Measurements from ENCODE around the gene PTPRA.

The PTPRA gene

DNA sequence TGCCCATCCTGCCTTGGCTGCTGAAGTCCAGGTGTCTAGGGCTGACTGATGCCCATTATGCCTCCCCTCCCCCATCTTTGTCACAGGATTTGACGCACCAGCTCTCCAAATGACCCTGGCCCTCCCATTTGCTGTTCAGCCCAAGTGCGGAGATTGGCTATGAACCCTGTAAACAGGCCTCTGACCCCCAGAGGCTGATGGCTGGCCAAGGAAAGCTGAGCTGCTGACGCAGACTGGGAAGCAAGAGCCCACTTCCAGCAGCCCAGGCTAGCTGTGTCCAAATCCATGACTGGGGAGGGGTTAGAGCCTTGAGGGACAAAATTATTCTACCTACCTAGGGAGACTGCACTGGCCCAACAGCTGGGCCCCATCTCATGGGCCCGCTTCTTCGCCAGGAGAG is 169.3 kb downstream of the PTPRA start:
- Histone ChIP-seq H3K27me3 (ENCODE audit: insufficient read depth, poor library complexity, severe bottlenecking) (no peaks in the 10 kb centered on the region), H3K4me3 (replicated peaks; ENCODE audit: insufficient read depth, low read length) (no peak overlapping the region), H3K27ac (replicated peaks) (no peak overlapping the region)
- TF ChIP-seq, protein P1, sequence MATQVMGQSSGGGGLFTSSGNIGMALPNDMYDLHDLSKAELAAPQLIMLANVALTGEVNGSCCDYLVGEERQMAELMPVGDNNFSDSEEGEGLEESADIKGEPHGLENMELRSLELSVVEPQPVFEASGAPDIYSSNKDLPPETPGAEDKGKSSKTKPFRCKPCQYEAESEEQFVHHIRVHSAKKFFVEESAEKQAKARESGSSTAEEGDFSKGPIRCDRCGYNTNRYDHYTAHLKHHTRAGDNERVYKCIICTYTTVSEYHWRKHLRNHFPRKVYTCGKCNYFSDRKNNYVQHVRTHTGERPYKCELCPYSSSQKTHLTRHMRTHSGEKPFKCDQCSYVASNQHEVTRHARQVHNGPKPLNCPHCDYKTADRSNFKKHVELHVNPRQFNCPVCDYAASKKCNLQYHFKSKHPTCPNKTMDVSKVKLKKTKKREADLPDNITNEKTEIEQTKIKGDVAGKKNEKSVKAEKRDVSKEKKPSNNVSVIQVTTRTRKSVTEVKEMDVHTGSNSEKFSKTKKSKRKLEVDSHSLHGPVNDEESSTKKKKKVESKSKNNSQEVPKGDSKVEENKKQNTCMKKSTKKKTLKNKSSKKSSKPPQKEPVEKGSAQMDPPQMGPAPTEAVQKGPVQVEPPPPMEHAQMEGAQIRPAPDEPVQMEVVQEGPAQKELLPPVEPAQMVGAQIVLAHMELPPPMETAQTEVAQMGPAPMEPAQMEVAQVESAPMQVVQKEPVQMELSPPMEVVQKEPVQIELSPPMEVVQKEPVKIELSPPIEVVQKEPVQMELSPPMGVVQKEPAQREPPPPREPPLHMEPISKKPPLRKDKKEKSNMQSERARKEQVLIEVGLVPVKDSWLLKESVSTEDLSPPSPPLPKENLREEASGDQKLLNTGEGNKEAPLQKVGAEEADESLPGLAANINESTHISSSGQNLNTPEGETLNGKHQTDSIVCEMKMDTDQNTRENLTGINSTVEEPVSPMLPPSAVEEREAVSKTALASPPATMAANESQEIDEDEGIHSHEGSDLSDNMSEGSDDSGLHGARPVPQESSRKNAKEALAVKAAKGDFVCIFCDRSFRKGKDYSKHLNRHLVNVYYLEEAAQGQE (IDR thresholded peaks at IDR 0.05; ENCODE audit: insufficient replicate concordance, low read depth) = no peak
- TF ChIP-seq GABPA (IDR thresholded peaks at IDR 0.05; ENCODE audit: low read depth) = no peak
- TF ChIP-seq SPI1 (IDR thresholded peaks at IDR 0.05; ENCODE audit: borderline replicate concordance, low read depth) = no peak
- no peak for TF ChIP-seq POLR2AphosphoS5 (IDR thresholded peaks at IDR 0.05; ENCODE audit: low read depth)
- TF ChIP-seq, protein P2, sequence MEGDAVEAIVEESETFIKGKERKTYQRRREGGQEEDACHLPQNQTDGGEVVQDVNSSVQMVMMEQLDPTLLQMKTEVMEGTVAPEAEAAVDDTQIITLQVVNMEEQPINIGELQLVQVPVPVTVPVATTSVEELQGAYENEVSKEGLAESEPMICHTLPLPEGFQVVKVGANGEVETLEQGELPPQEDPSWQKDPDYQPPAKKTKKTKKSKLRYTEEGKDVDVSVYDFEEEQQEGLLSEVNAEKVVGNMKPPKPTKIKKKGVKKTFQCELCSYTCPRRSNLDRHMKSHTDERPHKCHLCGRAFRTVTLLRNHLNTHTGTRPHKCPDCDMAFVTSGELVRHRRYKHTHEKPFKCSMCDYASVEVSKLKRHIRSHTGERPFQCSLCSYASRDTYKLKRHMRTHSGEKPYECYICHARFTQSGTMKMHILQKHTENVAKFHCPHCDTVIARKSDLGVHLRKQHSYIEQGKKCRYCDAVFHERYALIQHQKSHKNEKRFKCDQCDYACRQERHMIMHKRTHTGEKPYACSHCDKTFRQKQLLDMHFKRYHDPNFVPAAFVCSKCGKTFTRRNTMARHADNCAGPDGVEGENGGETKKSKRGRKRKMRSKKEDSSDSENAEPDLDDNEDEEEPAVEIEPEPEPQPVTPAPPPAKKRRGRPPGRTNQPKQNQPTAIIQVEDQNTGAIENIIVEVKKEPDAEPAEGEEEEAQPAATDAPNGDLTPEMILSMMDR (IDR thresholded peaks at IDR 0.05; ENCODE audit: insufficient read depth, low read length) = no peak
- no peak for DNase-seq (ENCODE audit: low read depth in 1 of 2, low spot score in 1 of 2)

DNA sequence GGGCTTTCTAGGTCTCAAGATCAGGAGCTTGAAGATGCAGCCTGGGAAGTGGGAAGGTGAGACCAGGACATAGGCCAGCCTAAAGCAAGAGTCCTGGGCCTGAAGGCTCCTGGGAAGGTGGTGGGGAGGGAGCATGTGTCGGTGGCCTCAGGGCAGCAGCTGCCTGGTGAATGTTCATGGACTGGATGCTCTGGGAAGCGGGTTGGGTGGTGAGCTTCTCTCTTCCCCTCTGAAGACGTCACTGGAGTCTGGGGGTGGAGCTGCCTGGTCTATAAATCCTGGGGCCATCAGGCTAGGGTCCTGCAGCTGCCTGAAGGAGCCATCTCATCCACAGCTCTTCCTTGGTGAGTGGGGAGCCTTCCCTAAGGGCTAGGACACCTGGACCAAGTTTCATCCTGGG is 170.0 kb downstream of the PTPRA start, which contains the start of gene GNRH2:
Gene GNRH2, plus strand, starts transcription at position 301 of the 400 bp plus-strand sequence. CDS start 793 bp downstream, outside the sequence.
- Histone ChIP-seq H3K27ac (replicated peaks) (no peak within 1 kb of the TSS), H3K27me3 (ENCODE audit: insufficient read depth, poor library complexity, severe bottlenecking) (no peaks in the 10 kb centered on the region), H3K4me3 (replicated peaks; ENCODE audit: insufficient read depth, low read length) (no peak within 1 kb of the TSS)
- TF ChIP-seq GABPA (IDR thresholded peaks at IDR 0.05; ENCODE audit: low read depth) (no peak), POLR2AphosphoS5 (IDR thresholded peaks at IDR 0.05; ENCODE audit: low read depth) (no peak), SPI1 (IDR thresholded peaks at IDR 0.05; ENCODE audit: borderline replicate concordance, low read depth) (no peak)
- TF ChIP-seq, protein P1 (IDR thresholded peaks at IDR 0.05; ENCODE audit: insufficient replicate concordance, low read depth) = no peak
- DNase-seq (ENCODE audit: low read depth in 1 of 2, low spot score in 1 of 2) = no peak

DNA sequence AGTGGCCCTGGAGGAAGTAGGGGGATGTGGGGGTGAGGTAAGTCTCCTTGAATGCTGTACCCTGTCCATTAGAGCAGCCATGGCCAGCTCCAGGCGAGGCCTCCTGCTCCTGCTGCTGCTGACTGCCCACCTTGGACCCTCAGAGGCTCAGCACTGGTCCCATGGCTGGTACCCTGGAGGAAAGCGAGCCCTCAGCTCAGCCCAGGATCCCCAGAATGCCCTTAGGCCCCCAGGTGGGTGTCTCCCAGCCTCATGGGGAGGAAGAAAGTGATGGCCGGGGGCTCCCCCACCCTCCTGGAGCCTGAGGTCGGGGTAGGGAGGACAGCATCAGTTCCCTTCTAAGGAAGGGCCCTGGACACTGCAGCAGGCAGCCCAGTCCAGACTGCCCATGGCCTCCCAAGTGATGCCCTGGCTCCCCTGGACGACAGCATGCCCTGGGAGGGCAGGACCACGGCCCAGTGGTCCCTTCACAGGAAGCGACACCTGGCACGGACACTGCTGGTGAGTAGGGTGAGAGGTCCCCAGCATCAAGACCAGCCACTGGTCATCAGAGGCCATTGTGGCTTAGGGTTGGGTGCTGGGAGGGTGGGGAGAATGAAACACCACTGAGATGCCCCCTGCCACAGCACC is 171.2 kb downstream of the PTPRA start:
- DNase-seq (ENCODE audit: low read depth in 1 of 2, low spot score in 1 of 2) = no peak
- no peak overlapping the region for H3K4me3 ChIP-seq (replicated peaks; ENCODE audit: insufficient read depth, low read length)
- no peak overlapping the region for H3K27ac ChIP-seq (replicated peaks)
- TF ChIP-seq, protein P2 (IDR thresholded peaks at IDR 0.05; ENCODE audit: insufficient read depth, low read length) = no peak
- TF ChIP-seq POLR2AphosphoS5 (IDR thresholded peaks at IDR 0.05; ENCODE audit: low read depth) (no peak), GABPA (IDR thresholded peaks at IDR 0.05; ENCODE audit: low read depth) (no peak), SPI1 (IDR thresholded peaks at IDR 0.05; ENCODE audit: borderline replicate concordance, low read depth) (no peak)
- TF ChIP-seq, protein P1 (IDR thresholded peaks at IDR 0.05; ENCODE audit: insufficient replicate concordance, low read depth) = no peak
- H3K27me3 ChIP-seq (ENCODE audit: insufficient read depth, poor library complexity, severe bottlenecking) = no peaks in the 10 kb centered on the region
